Thyroid gland (tissue), 4 donors: ENCODE data around the gene ANO9.

Experiments used
- POLR2A ChIP-seq, 2 donors: fragments of 450-650 bp; IDR thresholded peaks; one replicate each; pipeline ENCODE4 v1.6.1; 2017; ENCODE audit warnings: antibody characterized with exemption in 2 of 2, mild to moderate bottlenecking in 2 of 2, moderate library complexity in 1 of 2
- TF ChIP-seq, protein P1 (sequence below), 6 experiments: fragments of 200-600 bp in 3 of 6; fragments of 450-650 bp in 3 of 6; sonication (generic) in 3 of 6; IDR thresholded peaks; one replicate each; pipeline ENCODE4 v1.5.1; 2016 to 2019; ENCODE audit warnings: antibody characterized with exemption in 6 of 6, mild to moderate bottlenecking in 2 of 6, inconsistent platforms in 1 of 6, moderate library complexity in 1 of 6

DNA sequence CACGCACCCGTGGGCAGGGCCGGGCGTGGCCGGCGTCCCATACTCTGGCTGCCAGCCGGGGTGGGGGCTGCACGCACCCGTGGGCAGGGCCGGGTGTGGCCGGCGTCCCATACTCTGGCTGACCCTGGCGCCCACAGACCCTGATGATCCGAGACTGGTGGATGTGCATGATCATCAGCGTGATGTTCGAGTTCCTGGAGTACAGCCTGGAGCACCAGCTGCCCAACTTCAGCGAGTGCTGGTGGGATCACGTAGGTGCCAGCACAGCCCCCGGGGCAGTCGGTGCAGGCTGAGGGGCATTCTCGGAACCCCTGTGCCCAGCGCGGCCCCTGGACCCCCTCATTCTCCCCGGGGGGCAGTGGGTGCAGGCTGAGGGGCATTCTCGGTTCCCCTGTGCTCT lies 46.3 kb upstream of the ANO9 start:
- no peak for TF ChIP-seq POLR2A (IDR thresholded peaks at IDR 0.05)
- TF ChIP-seq, protein P1, sequence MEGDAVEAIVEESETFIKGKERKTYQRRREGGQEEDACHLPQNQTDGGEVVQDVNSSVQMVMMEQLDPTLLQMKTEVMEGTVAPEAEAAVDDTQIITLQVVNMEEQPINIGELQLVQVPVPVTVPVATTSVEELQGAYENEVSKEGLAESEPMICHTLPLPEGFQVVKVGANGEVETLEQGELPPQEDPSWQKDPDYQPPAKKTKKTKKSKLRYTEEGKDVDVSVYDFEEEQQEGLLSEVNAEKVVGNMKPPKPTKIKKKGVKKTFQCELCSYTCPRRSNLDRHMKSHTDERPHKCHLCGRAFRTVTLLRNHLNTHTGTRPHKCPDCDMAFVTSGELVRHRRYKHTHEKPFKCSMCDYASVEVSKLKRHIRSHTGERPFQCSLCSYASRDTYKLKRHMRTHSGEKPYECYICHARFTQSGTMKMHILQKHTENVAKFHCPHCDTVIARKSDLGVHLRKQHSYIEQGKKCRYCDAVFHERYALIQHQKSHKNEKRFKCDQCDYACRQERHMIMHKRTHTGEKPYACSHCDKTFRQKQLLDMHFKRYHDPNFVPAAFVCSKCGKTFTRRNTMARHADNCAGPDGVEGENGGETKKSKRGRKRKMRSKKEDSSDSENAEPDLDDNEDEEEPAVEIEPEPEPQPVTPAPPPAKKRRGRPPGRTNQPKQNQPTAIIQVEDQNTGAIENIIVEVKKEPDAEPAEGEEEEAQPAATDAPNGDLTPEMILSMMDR (IDR thresholded peaks at IDR 0.05) = no peak
